Type B pancreatic cell (in vitro differentiated cells): ENCODE data around the gene GALM. TPM values are rescaled to one million over a fixed set of nuclear protein-coding genes. Genes with fewer than 3 reads are reported as not detected.
"Not testable (repeated sequence)": the region's sequence is repeated elsewhere in the genome, so short reads cannot be mapped to it uniquely, and the experiment has no call there.

Experiments
- DNase-seq: peaks from one replicate; pipeline ENCODE4 v3.0.0; 2021; ENCODE audit warnings: mixed read lengths; ENCODE audit not compliant: unreplicated experiment; ENCODE audit errors: extremely low spot score
- H3K27ac Mint-ChIP-seq: 2 replicates; pipeline ENCODE4 v1.8.0; 2021; ENCODE audit warnings: mild to moderate bottlenecking, mixed read lengths
- H3K27me3 Mint-ChIP-seq: 2 replicates; pipeline ENCODE4 v1.8.0; 2021; ENCODE audit warnings: mixed read lengths
- H3K36me3 Mint-ChIP-seq: 2 replicates; pipeline ENCODE4 v1.8.0; 2021; ENCODE audit warnings: mixed read lengths
- H3K4me1 Mint-ChIP-seq: one replicate; pipeline ENCODE4 v1.8.0; 2021; ENCODE audit warnings: mixed read lengths; ENCODE audit not compliant: unreplicated experiment
- H3K4me3 Mint-ChIP-seq: 2 replicates; pipeline ENCODE4 v1.8.0; 2021; ENCODE audit warnings: mild to moderate bottlenecking, mixed read lengths
- H3K9me3 Mint-ChIP-seq: 2 replicates; pipeline ENCODE4 v1.8.0; 2021; ENCODE audit warnings: mixed read lengths
- CTCF ChIP-seq: fragments of 200-600 bp; sonication (generic); conservative IDR thresholded peaks from 2 replicates; pipeline ENCODE4 v1.5.0; 2021; ENCODE audit warnings: antibody characterized with exemption, mild to moderate bottlenecking
- total RNA-seq: library from RNA; stranded (reverse); gene quantifications from 2 replicates; pipeline ENCODE4 v1.2.1, GENCODE V29; 2021; ENCODE audit warnings: low replicate concordance

Gene GALM
- total RNA-seq, 1 donor from 2014 or later, result 16.1 TPM

GRCh38 chr2:38668779-38669479, 3.0 kb downstream of the GALM start:
- no peak for TF ChIP-seq CTCF
- no peaks in the 10 kb centered on the region for H3K27me3 Mint-ChIP-seq
- H3K9me3 Mint-ChIP-seq, result peaks cover 4% of the 10 kb centered on the region
- peaks cover 8% of the 10 kb centered on the region for H3K36me3 Mint-ChIP-seq
- no peak for DNase-seq
- H3K27ac Mint-ChIP-seq, result no peak overlapping the region
- peaks cover 27% of the 10 kb centered on the region for H3K4me1 Mint-ChIP-seq
- H3K4me3 Mint-ChIP-seq, result peak overlapping the region; percentile 36

GRCh38 chr2:38671303-38671702, 5.4 kb downstream of the GALM start:
- Mint-ChIP-seq H3K9me3 (no peaks in the 10 kb centered on the region), H3K4me3 (no peak overlapping the region), H3K27ac (no peak overlapping the region), H3K4me1 (peaks cover 23% of the 10 kb centered on the region), H3K36me3 (peaks cover 11% of the 10 kb centered on the region), H3K27me3 (no peaks in the 10 kb centered on the region)
- TF ChIP-seq CTCF, result no peak
- no peak for DNase-seq

- no peak for TF ChIP-seq CTCF
- no peak overlapping the region for H3K27ac Mint-ChIP-seq
- no peak for DNase-seq
- H3K4me1 Mint-ChIP-seq, result peaks cover 18% of the 10 kb centered on the region
- H3K36me3 Mint-ChIP-seq, result peaks cover 14% of the 10 kb centered on the region
- no peaks in the 10 kb centered on the region for H3K9me3 Mint-ChIP-seq
- no peak overlapping the region for H3K4me3 Mint-ChIP-seq
- H3K27me3 Mint-ChIP-seq, result no peaks in the 10 kb centered on the region
Measured at GRCh38 chr2:38671946-38672345, 6.0 kb downstream of the GALM start.

GRCh38 chr2:38672445-38673391, 6.8 kb downstream of the GALM start:
- Mint-ChIP-seq H3K4me1 (peaks cover 13% of the 10 kb centered on the region), H3K4me3 (no peak overlapping the region), H3K27me3 (no peaks in the 10 kb centered on the region), H3K27ac (peak overlapping the region; percentile 51), H3K36me3 (peaks cover 16% of the 10 kb centered on the region), H3K9me3 (no peaks in the 10 kb centered on the region)
- TF ChIP-seq CTCF, result no peak
- DNase-seq, result no peak

GRCh38 chr2:38676681-38677080, 10.8 kb downstream of the GALM start:
- Mint-ChIP-seq H3K36me3 (peaks cover 21% of the 10 kb centered on the region), H3K27me3 (no peaks in the 10 kb centered on the region), H3K4me1 (no peaks in the 10 kb centered on the region), H3K4me3 (no peak overlapping the region), H3K27ac (no peak overlapping the region), H3K9me3 (no peaks in the 10 kb centered on the region)
- no peak for DNase-seq
- no peak for TF ChIP-seq CTCF

- not testable (repeated sequence) for H3K27me3 Mint-ChIP-seq, H3K9me3 Mint-ChIP-seq, DNase-seq, H3K4me3 Mint-ChIP-seq, H3K4me1 Mint-ChIP-seq, H3K27ac Mint-ChIP-seq
- H3K36me3 Mint-ChIP-seq, result peaks cover 25% of the 10 kb centered on the region
Measured at GRCh38 chr2:38680868-38681267, 15.0 kb downstream of the GALM start.
